Ovary (tissue), 10 donors: ENCODE data around the gene FAP. TPM values are rescaled to one million over a fixed set of nuclear protein-coding genes. Genes with fewer than 3 reads are reported as not detected.

ENCODE experiments used
- DNase-seq, 5 donors: peaks; one replicate each; pipeline ENCODE4 v3.0.0-alpha.2; 2019 to 2020
- H3K27ac ChIP-seq, 2 donors: fragments of 200-600 bp; one replicate each; pipeline versions ENCODE4 v1.5.1 to v1.8.0; 2019 to 2022
- H3K27me3 ChIP-seq: fragments of 200-600 bp; one replicate; pipeline ENCODE4 v1.8.0; 2022
- H3K36me3 ChIP-seq: fragments of 200-600 bp; sonication (generic); one replicate; pipeline ENCODE4 v1.5.1; 2019
- H3K4me1 ChIP-seq: one replicate; pipeline ENCODE4 v1.8.1; 2013; ENCODE audit warnings: mild to moderate bottlenecking, moderate library complexity; ENCODE audit not compliant: insufficient read depth
- H3K4me3 ChIP-seq: fragments of 200-600 bp; sonication (generic); one replicate; pipeline ENCODE4 v1.5.1; 2017
- H3K9me3 ChIP-seq, 2 donors: fragments of 200-600 bp in 1 of 2; sonication (generic) in 1 of 2; one replicate each; pipeline versions ENCODE4 v1.5.1 to v1.8.1; 2013 to 2019; ENCODE audit warnings: mild to moderate bottlenecking in 1 of 2, moderate library complexity in 1 of 2
- EP300 ChIP-seq: sonication (generic); formaldehyde crosslinking; IDR thresholded peaks from one replicate; pipeline ENCODE4 v1.6.1; 2017; ENCODE audit warnings: antibody characterized with exemption
- POLR2A ChIP-seq: fragments of 450-650 bp; IDR thresholded peaks from one replicate; pipeline ENCODE4 v1.6.1; 2017; ENCODE audit warnings: antibody characterized with exemption, mild to moderate bottlenecking, moderate library complexity
- WGBS, 3 donors: extraction: QIAGEN DNeasy Blood & Tissue Kit in 1 of 3; methylation state at CpG; one replicate each; pipeline versions ENCODE4 v1.1.5 to v1.1.7; 2013 to 2017; 5-methylcytosine and 5-hydroxymethylcytosine counted together
- intact Hi-C, 4 donors: fragments of 100-400 bp; cut with DNase I; formaldehyde crosslinking; loops; one replicate each; pipeline versions ENCODE4 v1.11.0 to v1.15.1; 2022 to 2023
- long read RNA-seq, 3 donors: library from polyadenylated mRNA in 2 of 3; unstranded in 2 of 3; transcript quantifications; one replicate each; pipeline ENCODE4 v2.0.0 and lab custom pipeline, GENCODE V29; 2021 to 2026
- polyA plus RNA-seq, 2 donors: library from polyadenylated mRNA; stranded (reverse); fragments of 200-250 nt in 1 of 2; fragments of 350-450 nt in 1 of 2; fragmentation: Illumina TruSeq in 1 of 2; extraction: RNeasy Lipid Tissue Mini Kit (QIAGEN cat#74804) in 1 of 2; gene quantifications; one replicate each; pipeline ENCODE4 v1.2.3, GENCODE V29; 2013 to 2014
- total RNA-seq, 7 donors: library from RNA; depleted of rRNA in 2 of 7; stranded (reverse); fragments of >200 nt in 2 of 7; fragmentation: NEBNext Ultra II Directional in 3 of 7; extraction: Animal tissue kit (Norgen Biotek cat#: 25700) in 3 of 7; gene quantifications; one replicate each; pipeline versions ENCODE4 v1.1.0 to v1.2.4, GENCODE V29; 2016 to 2023
- TF ChIP-seq, protein P1 (sequence below), 3 donors: fragments of 450-650 bp in 2 of 3; fragments of 200-600 bp in 1 of 3; IDR thresholded peaks; one replicate each; pipeline versions ENCODE4 v1.5.1 to v1.8.0; 2016 to 2022; ENCODE audit warnings: antibody characterized with exemption in 3 of 3, mild to moderate bottlenecking in 1 of 3
- donor health status: DM: no; HTN: no; CAD: no; lungs with moderate emphysema.
- donor health status: DM: no; HTN: no; CAD: no.
- donor health status: Bipolar disorder and iron deficiency.
- donor health status: DM: yes; HTN: yes; CAD: no.
- donor health status: DM: no; HTN: no; CAD: no.
- donor health status: DM: yes; HTN: yes; CAD: no.

The FAP gene, protein sequence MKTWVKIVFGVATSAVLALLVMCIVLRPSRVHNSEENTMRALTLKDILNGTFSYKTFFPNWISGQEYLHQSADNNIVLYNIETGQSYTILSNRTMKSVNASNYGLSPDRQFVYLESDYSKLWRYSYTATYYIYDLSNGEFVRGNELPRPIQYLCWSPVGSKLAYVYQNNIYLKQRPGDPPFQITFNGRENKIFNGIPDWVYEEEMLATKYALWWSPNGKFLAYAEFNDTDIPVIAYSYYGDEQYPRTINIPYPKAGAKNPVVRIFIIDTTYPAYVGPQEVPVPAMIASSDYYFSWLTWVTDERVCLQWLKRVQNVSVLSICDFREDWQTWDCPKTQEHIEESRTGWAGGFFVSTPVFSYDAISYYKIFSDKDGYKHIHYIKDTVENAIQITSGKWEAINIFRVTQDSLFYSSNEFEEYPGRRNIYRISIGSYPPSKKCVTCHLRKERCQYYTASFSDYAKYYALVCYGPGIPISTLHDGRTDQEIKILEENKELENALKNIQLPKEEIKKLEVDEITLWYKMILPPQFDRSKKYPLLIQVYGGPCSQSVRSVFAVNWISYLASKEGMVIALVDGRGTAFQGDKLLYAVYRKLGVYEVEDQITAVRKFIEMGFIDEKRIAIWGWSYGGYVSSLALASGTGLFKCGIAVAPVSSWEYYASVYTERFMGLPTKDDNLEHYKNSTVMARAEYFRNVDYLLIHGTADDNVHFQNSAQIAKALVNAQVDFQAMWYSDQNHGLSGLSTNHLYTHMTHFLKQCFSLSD
- total RNA-seq (1 to 10 TPM in 6 of 7 donors, under 1 TPM in 1; 0.76 to 6.7 (median 2.3) TPM), polyA plus RNA-seq (10 to 100 TPM in 1 of 2 donors, 1 to 10 TPM in 1; 1.6 to 11.6 TPM)
- long read RNA-seq, donor 1, partial matches to known transcripts, result 1 of 2 reads
- long read RNA-seq, donor 1, other reads (novel, unspliced or antisense), result 0 of 2 reads
- long read RNA-seq, donor 2, partial matches to known transcripts, result 0 of 3 reads
- long read RNA-seq, donor 2, other reads (novel, unspliced or antisense), result 0 of 3 reads
- long read RNA-seq, donor 3, partial matches to known transcripts, result 1 of 8 reads
- long read RNA-seq, donor 3, other reads (novel, unspliced or antisense), result 4 of 8 reads

DNA sequence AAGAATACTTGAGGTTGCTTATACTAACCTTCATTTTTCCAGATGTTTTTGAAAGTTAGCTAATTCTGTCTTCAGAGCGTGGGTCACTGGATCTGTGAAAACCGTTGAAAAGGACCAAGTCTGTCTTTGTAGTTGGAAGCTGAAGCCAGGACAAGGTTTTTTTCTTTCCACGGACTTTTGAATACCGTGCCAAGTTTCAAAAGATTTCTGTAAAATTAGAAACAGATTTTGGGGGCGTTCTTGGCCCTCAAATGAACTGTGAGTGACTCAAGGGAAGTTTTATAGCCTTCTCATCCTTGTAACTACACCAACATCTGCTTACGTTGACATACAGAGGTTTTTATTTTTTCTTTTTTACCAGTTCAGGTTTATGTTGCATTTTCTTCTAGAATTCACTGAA lies at the start of gene FAP:
Gene FAP, minus strand, starts transcription at position 152 of the 400 bp plus-strand sequence. Its CDS starts 118 bp downstream, at position 34.
- H3K27me3 ChIP-seq, result no peaks in the 10 kb centered on the region
- 2 to 7% (median 3%) methylated on average over 6 of the region's 6 CpGs for WGBS, 3 donors
- no peaks in the 10 kb centered on the region for H3K9me3 ChIP-seq
- TF ChIP-seq, protein P1, sequence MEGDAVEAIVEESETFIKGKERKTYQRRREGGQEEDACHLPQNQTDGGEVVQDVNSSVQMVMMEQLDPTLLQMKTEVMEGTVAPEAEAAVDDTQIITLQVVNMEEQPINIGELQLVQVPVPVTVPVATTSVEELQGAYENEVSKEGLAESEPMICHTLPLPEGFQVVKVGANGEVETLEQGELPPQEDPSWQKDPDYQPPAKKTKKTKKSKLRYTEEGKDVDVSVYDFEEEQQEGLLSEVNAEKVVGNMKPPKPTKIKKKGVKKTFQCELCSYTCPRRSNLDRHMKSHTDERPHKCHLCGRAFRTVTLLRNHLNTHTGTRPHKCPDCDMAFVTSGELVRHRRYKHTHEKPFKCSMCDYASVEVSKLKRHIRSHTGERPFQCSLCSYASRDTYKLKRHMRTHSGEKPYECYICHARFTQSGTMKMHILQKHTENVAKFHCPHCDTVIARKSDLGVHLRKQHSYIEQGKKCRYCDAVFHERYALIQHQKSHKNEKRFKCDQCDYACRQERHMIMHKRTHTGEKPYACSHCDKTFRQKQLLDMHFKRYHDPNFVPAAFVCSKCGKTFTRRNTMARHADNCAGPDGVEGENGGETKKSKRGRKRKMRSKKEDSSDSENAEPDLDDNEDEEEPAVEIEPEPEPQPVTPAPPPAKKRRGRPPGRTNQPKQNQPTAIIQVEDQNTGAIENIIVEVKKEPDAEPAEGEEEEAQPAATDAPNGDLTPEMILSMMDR (IDR thresholded peaks at IDR 0.05), result no peak
- TF ChIP-seq POLR2A, result no peak
- no peak for TF ChIP-seq EP300
- intact Hi-C loops, result no loop called here
- H3K36me3 ChIP-seq, result no peaks in the 10 kb centered on the region
- DNase-seq, result no peak
- no peak within 1 kb of the TSS for H3K27ac ChIP-seq
- peak within 1 kb of the TSS; percentile 12 for H3K4me3 ChIP-seq
- peaks cover 2% of the 10 kb centered on the region for H3K4me1 ChIP-seq

DNA sequence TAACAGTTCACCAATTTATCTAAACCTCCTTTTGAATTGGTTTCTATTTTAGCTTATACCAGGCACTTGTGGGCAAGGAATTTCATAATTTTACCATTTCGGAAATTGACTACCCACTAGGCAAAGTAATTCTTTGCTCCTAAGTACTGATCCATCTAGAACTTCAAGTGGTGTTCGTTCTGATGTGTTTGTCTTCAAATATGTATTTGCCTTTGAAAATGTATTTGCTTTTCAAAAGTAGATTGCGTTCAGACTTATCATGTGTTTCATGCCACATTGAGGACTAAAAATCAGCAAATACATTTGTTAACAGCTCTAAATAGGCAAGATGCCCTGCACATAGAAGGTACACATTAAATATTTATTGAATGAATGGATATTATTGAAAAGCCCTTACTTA lies 48.5 kb upstream of the FAP start:
- no peak for DNase-seq
- intact Hi-C loops, result loop anchor here in 1 of 4 donors (5.0 kb wide), 1 partner anchor 74 kb away; no protein-coding TSS in a partner anchor
- TF ChIP-seq, protein P1 (IDR thresholded peaks at IDR 0.05), result no peak
- no peak for TF ChIP-seq EP300
- TF ChIP-seq POLR2A, result no peak

DNA sequence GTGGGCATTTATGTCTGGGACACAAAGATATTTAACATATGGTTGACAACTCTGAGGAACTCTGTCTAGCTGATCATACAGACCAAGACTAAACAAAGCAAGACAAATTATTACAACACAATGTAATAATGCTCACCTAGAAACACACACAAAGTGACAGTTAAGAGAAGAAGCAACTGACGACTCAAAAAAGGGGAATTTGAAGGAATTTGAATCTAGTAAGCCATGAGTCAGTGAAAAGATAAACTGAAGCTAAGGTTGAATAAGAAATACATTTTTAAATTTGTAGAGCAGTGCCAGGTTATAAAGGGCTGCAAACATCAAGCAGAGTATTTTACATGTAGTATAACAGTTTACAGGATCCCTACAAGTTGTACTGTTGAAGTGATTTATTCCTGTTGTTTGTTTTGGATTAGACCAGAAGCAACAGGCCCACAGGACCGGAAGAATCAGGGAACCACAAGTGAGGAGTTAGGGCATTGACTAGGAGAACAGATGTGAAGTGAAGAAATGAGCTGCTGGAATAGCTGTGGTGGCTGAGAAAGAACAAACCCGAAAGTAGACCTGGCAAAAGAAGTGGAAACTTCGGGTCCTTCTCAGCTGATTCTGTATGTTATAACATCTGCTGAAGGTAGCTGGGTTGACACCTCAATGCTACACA lies 39.6 kb upstream of the FAP start:
- Histone ChIP-seq H3K4me1 (no peaks in the 10 kb centered on the region), H3K4me3 (no peak overlapping the region), H3K27me3 (no peaks in the 10 kb centered on the region), H3K9me3 (no peaks in the 10 kb centered on the region), H3K36me3 (no peaks in the 10 kb centered on the region), H3K27ac (no peak overlapping the region)
- WGBS, 3 donors, result 72 to 85% (median 77%) methylated on average over 4 of the region's 4 CpGs
- no peak for TF ChIP-seq POLR2A
- TF ChIP-seq EP300, result no peak
- TF ChIP-seq, protein P1 (IDR thresholded peaks at IDR 0.05), result no peak
- intact Hi-C loops, result no loop called here
- DNase-seq, result no peak

More for the DNA sequence above, 48.5 kb upstream of the FAP start:
- Histone ChIP-seq H3K4me3 (no peak overlapping the region), H3K27ac (no peak overlapping the region), H3K9me3 (no peaks in the 10 kb centered on the region), H3K4me1 (no peaks in the 10 kb centered on the region), H3K27me3 (no peaks in the 10 kb centered on the region), H3K36me3 (no peaks in the 10 kb centered on the region)
- WGBS, 3 donors, result 94 to 96% (median 95%) methylated on average over 3 of the region's 3 CpGs

DNA sequence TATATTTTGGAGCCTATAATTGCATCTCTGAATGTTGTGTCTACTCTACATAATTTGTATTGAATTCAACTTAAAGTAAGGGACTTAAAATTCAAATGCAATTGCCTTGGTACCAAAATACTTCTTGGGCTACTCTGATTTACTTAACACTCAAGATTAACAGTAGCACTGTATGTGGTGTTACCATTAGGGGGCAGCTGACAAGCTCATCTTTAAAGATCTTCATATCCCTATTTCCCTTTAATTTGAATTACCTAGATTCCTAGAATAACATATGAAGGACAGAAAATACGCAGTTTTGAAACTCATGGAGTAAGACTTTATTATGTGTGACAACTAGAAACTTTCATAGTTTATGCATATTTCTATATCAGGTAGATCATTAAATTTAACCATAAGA lies 37.4 kb upstream of the FAP start:
- H3K9me3 ChIP-seq, result no peaks in the 10 kb centered on the region
- no peak overlapping the region for H3K4me3 ChIP-seq
- no peaks in the 10 kb centered on the region for H3K36me3 ChIP-seq
- 97 to 98% (median 97%) methylated on average over 1 of the region's 1 CpG for WGBS, 3 donors
- no peak overlapping the region for H3K27ac ChIP-seq
- DNase-seq, result no peak
- H3K27me3 ChIP-seq, result no peaks in the 10 kb centered on the region
- H3K4me1 ChIP-seq, result no peaks in the 10 kb centered on the region
- intact Hi-C loops, result no loop called here
- TF ChIP-seq POLR2A, result no peak
- no peak for TF ChIP-seq EP300
- TF ChIP-seq, protein P1 (IDR thresholded peaks at IDR 0.05), result no peak
